ENCODE data around the gene BCAS3. TPM values are rescaled to one million over a fixed set of nuclear protein-coding genes. Genes with fewer than 3 reads are reported as not detected.
A peak's percentile ranks its signal among the peaks of the same experiment; 100 is the strongest.

The BCAS3 gene
- total and polyA plus RNA-seq, 5 experiments from 2014 or later = 25.7 to 41.4 (median 32.8) TPM

DNA sequence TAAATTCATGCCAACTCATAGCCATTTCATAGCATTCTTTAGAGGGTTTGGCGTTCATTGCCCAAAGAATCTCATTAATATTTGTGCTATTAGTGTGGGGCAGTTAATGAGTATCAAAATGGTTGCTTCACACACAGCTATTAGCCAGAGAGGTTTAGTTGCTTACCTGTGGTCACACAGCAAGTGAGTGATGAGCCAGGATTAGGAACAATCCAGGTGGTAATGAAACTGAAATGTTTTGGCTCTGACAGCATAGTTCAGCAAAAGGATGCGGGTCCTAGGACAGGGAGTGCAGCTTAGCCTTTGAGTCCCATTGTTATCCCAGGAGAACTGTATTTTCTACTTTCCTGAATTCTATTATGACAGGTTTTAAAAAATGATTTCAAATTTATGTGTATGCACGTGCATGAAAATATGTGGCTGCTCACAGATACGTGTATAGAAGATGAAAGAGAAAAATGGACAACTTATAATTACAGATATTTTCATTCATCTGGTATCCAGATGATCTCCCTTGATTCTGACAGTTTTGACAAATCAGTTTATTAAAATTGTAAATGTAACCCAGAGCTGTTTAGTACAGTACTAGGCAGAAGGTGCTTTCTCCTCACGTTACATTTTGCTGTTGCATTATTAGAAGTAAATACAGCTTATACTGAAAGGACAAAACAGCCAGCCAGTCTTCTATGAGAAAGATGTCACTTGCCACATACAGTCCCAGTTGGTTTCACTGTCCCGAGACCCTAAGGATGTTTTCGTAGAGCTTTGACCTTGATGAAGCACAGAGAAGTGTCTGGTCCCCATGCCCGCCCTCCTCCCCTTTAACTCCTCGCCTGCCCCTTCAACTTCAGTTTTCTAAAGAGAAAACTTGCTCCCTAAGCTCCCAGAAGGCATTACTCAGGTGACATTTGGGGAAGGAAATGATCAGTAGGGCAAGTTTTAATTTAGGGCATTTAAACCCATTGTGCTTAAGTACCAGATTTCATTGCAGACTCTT is 622.2 kb downstream of the BCAS3 start:
- Mint-ChIP-seq H3K4me3 (no peak overlapping the region), H3K4me1 (peaks cover 0 to 3% (median 0%) of the 10 kb centered on the region in 4 donors), H3K27me3 (no peaks in the 10 kb centered on the region), H3K9me3 (no peaks in the 10 kb centered on the region), H3K36me3 (peaks cover 0 to 2% (median 0%) of the 10 kb centered on the region in 3 donors), H3K27ac (no peak overlapping the region)
- no peak for DNase-seq
- ATAC-seq = no peak
- POLR2A ChIA-PET = no interaction called here

DNA sequence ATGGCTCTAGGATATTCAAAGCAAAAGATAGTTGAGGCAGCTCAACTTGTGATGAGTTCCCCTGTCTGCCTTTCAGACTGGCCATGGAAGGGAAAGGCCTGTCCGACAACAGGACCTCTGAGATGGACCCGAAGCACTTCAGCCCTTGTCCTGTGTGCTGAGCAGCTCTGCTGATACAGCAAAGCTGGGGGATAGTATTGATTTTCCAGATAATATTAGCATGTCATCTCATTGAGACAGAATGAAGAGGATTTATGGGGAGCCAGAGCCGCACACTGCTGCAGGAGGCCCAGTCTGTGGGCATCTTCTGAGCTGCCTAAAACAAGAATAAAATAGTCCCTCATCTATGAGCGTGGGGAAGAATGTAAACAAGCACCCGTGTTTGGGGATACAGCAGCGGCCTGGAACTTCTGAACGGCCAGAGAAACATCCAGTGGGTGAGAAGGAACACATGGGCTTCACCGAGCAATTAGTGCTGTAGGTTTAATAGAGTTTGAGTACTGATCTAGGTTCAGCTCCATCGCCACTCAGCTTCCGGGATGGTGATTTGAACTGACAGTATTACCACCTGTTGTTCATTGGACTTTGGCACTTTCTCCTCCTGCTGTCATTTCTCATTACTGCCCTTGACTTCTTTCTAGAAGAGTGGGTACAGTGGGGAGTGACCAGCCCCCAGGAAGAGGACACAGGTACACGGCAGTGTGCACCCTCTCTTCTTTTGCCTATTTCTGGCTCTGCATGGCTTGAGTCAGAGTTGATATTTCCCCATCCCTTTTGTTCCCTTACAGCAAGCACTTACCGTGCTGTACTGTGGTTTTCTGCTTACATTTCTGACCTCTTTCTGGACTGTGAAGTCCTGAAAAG is 625.5 kb downstream of the BCAS3 start:
- H3K4me1 Mint-ChIP-seq = peaks cover 0 to 3% (median 0%) of the 10 kb centered on the region in 4 donors
- DNase-seq = no peak

DNA sequence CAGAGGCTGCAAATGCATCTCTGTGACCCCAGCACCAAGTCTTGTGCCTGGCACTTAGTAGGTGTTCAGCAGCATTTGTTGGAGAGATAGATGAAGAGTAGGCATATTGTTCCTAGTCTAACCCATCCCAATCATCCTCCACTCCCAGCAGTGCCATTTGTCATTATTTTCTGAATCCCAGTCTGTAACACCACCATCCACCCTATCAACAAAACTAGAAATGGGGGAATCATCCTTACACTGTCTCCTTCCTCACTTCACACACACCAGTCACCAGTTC is 626.1 kb downstream of the BCAS3 start:
- H3K4me3 Mint-ChIP-seq = no peak overlapping the region
- H3K27ac Mint-ChIP-seq = no peak overlapping the region
- ATAC-seq (no peak), DNase-seq (no peak)
- H3K27me3 Mint-ChIP-seq = no peaks in the 10 kb centered on the region
- H3K36me3 Mint-ChIP-seq = peaks cover 0 to 2% (median 0%) of the 10 kb centered on the region in 3 donors
- H3K9me3 Mint-ChIP-seq = no peaks in the 10 kb centered on the region
- POLR2A ChIA-PET = no interaction called here
- H3K4me1 Mint-ChIP-seq = peaks cover 0 to 3% (median 0%) of the 10 kb centered on the region in 4 donors

More for the DNA sequence above, 625.5 kb downstream of the BCAS3 start:
- H3K9me3 Mint-ChIP-seq = no peaks in the 10 kb centered on the region
- H3K36me3 Mint-ChIP-seq = no peaks in the 10 kb centered on the region
- H3K27me3 Mint-ChIP-seq = no peaks in the 10 kb centered on the region
- POLR2A ChIA-PET = no interaction called here
- no peak overlapping the region for H3K27ac Mint-ChIP-seq
- H3K4me3 Mint-ChIP-seq = no peak overlapping the region
- no peak for ATAC-seq

DNA sequence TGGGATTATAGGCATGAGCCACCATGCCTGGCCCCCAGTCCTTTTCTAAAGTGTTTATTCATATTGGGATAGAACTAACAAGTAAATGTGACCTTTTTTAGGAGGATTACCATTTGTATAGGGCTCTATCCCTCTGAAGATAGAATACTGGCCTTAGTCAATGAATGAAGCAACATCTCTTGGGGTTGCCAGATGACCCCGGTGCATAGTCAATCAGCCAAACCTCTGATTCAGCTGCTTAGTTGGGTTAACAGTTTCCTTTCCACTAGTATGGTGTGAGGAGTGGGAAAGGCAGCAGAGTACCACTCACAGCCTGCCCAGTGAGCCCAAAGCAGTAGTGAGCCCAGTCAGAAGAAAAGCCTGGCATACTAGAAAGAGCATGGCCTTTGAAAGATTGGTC is 627.4 kb downstream of the BCAS3 start:
- no peaks in the 10 kb centered on the region for H3K9me3 Mint-ChIP-seq
- ATAC-seq (no peak), DNase-seq (no peak)
- no peak overlapping the region for H3K4me3 Mint-ChIP-seq
- no peaks in the 10 kb centered on the region for H3K27me3 Mint-ChIP-seq
- peaks cover 0 to 2% (median 0%) of the 10 kb centered on the region in 3 donors for H3K36me3 Mint-ChIP-seq
- H3K27ac Mint-ChIP-seq = no peak overlapping the region
- POLR2A ChIA-PET = no interaction called here
- peaks cover 0 to 3% (median 0%) of the 10 kb centered on the region in 4 donors for H3K4me1 Mint-ChIP-seq

DNA sequence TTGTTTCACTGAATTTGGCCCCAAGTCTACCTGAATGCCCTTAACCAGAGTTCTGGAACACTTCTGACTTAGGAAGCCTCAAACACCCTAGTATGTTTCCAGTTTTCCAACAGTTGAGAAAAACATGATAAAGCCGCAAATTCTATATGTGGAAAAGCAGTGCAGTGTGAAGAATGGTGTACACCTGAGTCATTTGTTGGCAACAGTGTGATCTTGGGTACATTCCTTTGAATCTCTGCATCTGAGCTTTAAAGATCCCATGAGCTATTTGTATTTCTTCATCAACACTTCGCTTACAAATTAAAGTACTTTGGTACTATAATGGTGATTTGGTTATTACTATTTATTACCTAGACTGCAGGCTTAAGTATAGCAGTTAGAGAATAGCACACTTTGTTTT is 628.4 kb downstream of the BCAS3 start:
- Mint-ChIP-seq H3K4me1 (peaks cover 0 to 3% (median 0%) of the 10 kb centered on the region in 4 donors), H3K27me3 (no peaks in the 10 kb centered on the region), H3K9me3 (no peaks in the 10 kb centered on the region), H3K36me3 (peaks cover 0 to 2% (median 0%) of the 10 kb centered on the region in 3 donors), H3K27ac (peak overlapping the region in 1 of 10 donors; percentile 29), H3K4me3 (no peak overlapping the region)
- DNase-seq (no peak), ATAC-seq (no peak)
- POLR2A ChIA-PET = no interaction called here

DNA sequence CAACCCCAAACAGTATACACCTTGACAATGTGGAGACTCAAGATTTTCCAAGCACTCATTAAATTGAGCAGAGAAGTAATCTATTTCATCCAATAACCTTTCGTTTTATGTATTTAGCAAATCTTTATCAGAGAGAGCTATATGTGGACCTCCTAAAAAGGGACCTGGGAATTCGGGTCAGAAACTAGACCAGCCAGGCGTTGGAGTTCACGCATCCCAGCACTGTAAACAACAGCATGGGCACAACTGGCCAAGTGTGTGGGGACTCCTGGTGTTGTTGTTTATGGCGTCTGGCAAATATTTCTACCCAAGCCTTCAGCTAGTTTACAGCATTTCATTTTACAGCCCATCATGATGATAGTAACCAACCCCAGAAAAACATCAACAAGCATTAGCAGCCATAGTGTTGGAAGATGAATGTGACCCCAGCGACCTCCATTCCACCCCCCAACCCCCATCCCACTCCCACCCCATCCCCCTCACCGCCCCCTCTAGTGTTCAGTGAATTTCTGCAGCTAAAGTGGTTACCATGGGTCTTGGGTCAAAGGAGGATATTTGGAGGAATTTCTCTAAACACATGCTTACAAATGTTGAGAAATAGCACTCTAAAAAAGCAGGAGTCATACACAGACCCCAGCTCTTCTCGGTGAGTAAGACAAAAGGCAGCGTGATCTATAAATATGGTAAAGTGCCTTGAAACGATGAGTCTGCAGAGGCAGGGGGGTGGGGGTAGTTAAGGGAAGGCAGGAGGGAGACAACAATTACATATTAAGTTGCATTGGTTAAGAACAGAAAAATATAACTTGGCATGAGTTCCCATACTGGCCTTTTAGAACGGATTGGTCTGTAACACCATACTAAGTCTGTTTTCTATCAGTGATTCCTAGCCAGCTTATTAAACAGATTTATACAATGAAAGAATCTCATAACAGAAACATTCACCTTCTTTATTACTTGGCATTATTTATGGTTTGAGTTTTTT is 630.5 kb downstream of the BCAS3 start:
- Mint-ChIP-seq H3K27ac (no peak overlapping the region), H3K36me3 (peaks cover 0 to 2% (median 0%) of the 10 kb centered on the region in 3 donors), H3K4me1 (no peaks in the 10 kb centered on the region), H3K27me3 (no peaks in the 10 kb centered on the region), H3K4me3 (no peak overlapping the region), H3K9me3 (no peaks in the 10 kb centered on the region)
- DNase-seq (no peak), ATAC-seq (no peak)
- POLR2A ChIA-PET = no interaction called here

DNA sequence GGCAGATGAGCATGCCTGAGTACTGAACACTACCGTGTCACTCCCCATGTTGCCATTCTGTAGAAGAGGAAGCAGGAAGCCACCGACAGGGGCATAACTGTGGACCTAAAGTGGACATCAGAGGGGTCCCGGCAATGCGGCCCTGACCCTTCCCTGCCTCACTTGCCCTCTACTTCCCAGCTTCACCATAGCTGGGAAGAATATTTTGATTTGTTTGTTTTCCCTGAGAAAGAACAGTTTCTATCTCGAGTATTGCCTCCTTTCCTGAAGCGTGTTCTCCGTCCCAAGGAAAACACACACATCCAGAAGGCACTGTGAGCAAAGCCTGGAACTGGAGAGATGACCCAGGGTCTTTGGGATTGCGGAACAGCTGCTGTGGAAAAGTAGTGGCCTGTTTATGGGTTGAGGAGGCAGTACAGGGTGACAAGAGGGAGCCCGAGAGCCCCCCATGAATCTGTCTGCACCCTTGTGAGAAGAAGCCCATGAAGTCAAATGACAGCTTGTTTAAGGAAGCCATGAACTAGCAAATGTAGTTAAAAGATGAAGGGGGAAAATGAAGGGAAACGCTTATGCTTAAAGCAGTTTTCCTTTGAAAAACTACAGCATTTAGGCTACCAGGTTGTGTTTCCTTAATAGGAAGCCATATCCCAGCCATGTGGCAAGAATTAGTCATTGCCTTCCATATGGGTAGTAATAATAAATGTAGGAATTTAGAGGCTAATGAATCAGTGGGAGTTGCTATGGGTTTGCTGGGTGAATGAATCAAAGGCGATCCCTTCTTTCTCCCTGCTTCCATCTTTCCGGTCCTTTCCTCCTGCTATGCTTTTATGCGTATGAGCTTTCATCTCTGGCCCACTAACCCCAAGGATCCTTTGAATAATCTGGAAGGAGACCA is 632.0 kb downstream of the BCAS3 start:
- Mint-ChIP-seq H3K4me1 (no peaks in the 10 kb centered on the region), H3K9me3 (no peaks in the 10 kb centered on the region), H3K4me3 (no peak overlapping the region), H3K36me3 (peaks cover 0 to 2% (median 2%) of the 10 kb centered on the region in 3 donors), H3K27me3 (no peaks in the 10 kb centered on the region), H3K27ac (no peak overlapping the region)
- no peak for ATAC-seq
- no peak for DNase-seq
- POLR2A ChIA-PET = no interaction called here

DNA sequence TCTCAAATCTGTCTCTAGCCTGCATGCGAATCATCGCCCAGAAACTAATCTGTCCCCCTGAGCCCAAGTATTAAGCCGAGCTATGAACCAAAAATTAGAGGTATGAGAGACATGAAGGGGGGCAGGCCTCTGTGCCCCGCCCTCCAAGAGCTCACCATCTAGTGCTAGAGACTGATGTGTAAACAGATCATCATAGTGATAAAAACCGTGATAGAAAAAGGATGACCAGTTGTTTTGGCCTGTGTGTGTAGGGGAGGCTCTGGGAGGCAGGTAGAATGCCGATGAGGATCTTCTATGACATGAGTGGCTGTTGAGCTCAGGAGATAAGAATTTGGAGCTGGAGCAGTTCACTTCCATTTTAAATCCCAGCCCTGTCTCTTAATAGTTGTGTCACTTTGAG is 632.9 kb downstream of the BCAS3 start:
- H3K36me3 Mint-ChIP-seq = peaks cover 0 to 2% (median 2%) of the 10 kb centered on the region in 3 donors
- DNase-seq = no peak
- no peaks in the 10 kb centered on the region for H3K27me3 Mint-ChIP-seq
- H3K4me1 Mint-ChIP-seq = no peaks in the 10 kb centered on the region
- H3K27ac Mint-ChIP-seq = no peak overlapping the region
- ATAC-seq = no peak
- POLR2A ChIA-PET = no interaction called here
- no peak overlapping the region for H3K4me3 Mint-ChIP-seq
- no peaks in the 10 kb centered on the region for H3K9me3 Mint-ChIP-seq

DNA sequence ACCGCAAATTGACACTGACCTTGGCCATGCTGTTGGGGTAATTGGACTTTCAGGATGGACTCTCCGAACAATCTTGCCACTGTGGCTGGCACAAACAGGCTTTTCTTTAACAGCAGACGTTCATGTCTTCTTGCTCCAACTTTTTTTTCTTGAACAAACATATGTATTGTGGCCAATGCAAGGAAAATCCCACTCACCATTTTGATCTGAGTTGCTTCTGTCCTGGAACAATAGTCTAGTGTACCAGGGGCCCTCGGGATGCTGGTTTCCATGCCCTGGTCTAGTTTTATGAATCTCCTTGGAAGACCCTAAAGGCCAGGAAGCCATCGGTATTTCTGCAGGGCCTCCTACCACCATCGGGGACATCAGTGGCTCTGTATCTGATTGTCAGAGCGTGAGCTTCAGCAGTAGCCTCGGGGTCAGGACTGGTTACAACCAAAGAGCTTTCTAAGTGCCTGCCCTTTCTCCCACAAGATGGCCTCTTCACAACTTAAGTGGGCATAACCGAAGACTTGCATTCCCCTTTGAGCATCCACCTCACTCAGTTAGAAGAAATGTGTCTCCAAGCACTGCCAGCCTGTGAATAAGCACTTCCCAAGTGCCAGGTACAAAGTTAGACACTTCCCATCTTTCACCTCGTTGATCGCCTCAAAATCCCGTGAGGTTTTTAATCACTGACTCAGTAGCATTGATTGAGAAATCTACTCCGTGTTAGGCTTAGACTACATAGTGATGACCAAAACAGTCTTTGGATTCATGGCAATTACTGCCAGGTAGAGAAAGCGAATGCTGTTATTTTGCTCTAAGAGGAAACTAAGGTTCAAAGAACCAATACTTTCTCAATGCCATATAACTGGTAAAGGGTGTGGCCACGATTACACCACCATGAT is 635.0 kb downstream of the BCAS3 start:
- H3K27me3 Mint-ChIP-seq = no peaks in the 10 kb centered on the region
- H3K4me1 Mint-ChIP-seq = peaks cover 0 to 2% (median 0%) of the 10 kb centered on the region in 4 donors

DNA sequence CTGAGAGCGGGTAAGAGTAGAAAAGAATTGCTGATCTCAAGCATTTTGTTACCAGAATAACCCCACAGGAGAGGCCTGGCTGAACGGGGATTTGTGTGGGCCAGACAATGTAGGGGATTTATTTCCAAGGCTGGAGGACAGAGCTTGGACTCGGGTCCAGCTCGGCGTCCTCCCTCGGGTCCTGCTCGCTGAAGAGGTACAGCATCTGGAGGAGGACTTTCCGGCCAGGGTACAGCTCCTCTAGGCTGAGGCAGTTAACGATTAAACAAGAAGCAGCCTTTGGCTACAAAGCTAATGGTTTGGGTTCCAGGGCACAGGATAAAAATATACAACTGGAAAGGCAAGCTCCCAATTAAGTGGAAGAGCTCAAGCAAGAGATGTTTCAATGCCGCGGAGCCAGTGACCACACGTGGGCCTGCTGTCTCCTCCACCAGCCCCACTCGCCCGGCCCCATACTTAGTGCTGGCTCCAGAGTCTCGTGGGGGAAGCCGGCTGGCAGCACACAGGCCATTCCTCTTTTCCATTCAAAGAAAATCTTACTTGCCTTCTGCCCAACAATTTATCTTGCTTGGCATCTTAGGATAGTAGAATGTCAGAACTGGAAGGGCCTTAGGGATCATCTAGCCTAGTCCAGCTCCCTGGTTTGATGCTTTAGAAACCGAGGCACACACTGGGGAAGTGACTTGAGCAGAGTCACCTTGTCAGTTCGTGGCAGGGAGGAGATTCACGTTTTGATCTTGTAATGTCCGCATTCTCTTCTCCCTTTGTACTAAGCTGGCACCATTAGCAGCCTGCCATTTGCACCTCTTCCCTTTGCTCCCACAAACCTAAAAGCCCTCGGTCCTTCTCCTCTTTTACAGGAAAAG is 636.0 kb downstream of the BCAS3 start:
- H3K4me3 Mint-ChIP-seq = no peak overlapping the region
- H3K36me3 Mint-ChIP-seq = peaks cover 0 to 2% (median 0%) of the 10 kb centered on the region in 3 donors
- H3K27me3 Mint-ChIP-seq = no peaks in the 10 kb centered on the region
- no peak for DNase-seq
- H3K27ac Mint-ChIP-seq = peak overlapping the region in 1 of 10 donors; percentile 40
- no peaks in the 10 kb centered on the region for H3K9me3 Mint-ChIP-seq
- POLR2A ChIA-PET = interaction anchor here (0.6 kb wide), 1 partner anchor 48 kb away, joined by 3 read pairs; no protein-coding TSS in a partner anchor
- H3K4me1 Mint-ChIP-seq = peaks cover 0 to 2% (median 0%) of the 10 kb centered on the region in 4 donors
- ATAC-seq = no peak

More for the DNA sequence above, 635.0 kb downstream of the BCAS3 start:
- peaks cover 0 to 2% (median 2%) of the 10 kb centered on the region in 3 donors for H3K36me3 Mint-ChIP-seq
- H3K27ac Mint-ChIP-seq = no peak overlapping the region
- no peaks in the 10 kb centered on the region for H3K9me3 Mint-ChIP-seq
- POLR2A ChIA-PET = no interaction called here
- ATAC-seq (no peak), DNase-seq (no peak)
- H3K4me3 Mint-ChIP-seq = no peak overlapping the region

Data from naive thymus-derived CD8-positive, alpha-beta T cell (primary cell).